HepG2 (cell line): ENCODE results near the gene AANAT. TPM values are rescaled to one million over a fixed set of nuclear protein-coding genes. Genes with fewer than 3 reads are reported as not detected.

Experiments used
- ARID2 ChIP-seq: sonication (generic); formaldehyde crosslinking; IDR thresholded peaks from 2 replicates; pipeline ENCODE4 v1.8.1; 2022; ENCODE audit warnings: mild to moderate bottlenecking, missing genetic modification reagents, borderline replicate concordance
- CHD2 ChIP-seq: IDR thresholded peaks from 2 replicates; pipeline ENCODE4 v1.6.1; 2011; ENCODE audit warnings: low read depth, low read length, improper control_type of control experiment
- FOXP1 ChIP-seq, 2 experiments: fragments of 450-650 bp in 1 of 2; IDR thresholded peaks; 2 replicates each; pipeline ENCODE4 v1.6.1; 2017 to 2018; ENCODE audit warnings: antibody characterized with exemption in 1 of 2
- JARID2 ChIP-seq: sonication (generic); formaldehyde crosslinking; IDR thresholded peaks from 2 replicates; pipeline ENCODE4 v1.8.1; 2023; ENCODE audit warnings: missing genetic modification reagents, inconsistent platforms; ENCODE audit not compliant: insufficient replicate concordance
- KDM5A ChIP-seq: fragments of 200-600 bp; sonication (generic); IDR thresholded peaks from 2 replicates; pipeline ENCODE4 v1.7.0; 2018; ENCODE audit warnings: antibody characterized with exemption, mild to moderate bottlenecking, low read length, borderline replicate concordance
- MED8 ChIP-seq: sonication (generic); formaldehyde crosslinking; IDR thresholded peaks from 2 replicates; pipeline ENCODE4 v1.8.1; 2023; ENCODE audit warnings: mild to moderate bottlenecking, missing genetic modification reagents; ENCODE audit not compliant: insufficient replicate concordance
- MTERF4 ChIP-seq: sonication (generic); formaldehyde crosslinking; IDR thresholded peaks from 2 replicates; pipeline ENCODE4 v1.8.0; 2023; ENCODE audit warnings: mild to moderate bottlenecking, missing genetic modification reagents
- NCOA1 ChIP-seq: sonication (generic); formaldehyde crosslinking; IDR thresholded peaks from 2 replicates; pipeline ENCODE4 v1.9.0; 2021; ENCODE audit warnings: missing genetic modification reagents
- PLRG1 ChIP-seq: fragments of 450-650 bp; conservative IDR thresholded peaks from 2 replicates; pipeline ENCODE4 v1.6.1; 2016
- THAP9 ChIP-seq: sonication (generic); formaldehyde crosslinking; IDR thresholded peaks from 2 replicates; pipeline ENCODE4; 2020; ENCODE audit warnings: missing genetic modification reagents, mild to moderate bottlenecking, borderline replicate concordance
- TRAFD1 ChIP-seq: sonication (generic); formaldehyde crosslinking; IDR thresholded peaks from 2 replicates; pipeline ENCODE4 v1.5.1; 2020; ENCODE audit warnings: missing genetic modification reagents, mild to moderate bottlenecking, borderline replicate concordance
- ZBTB3 ChIP-seq: sonication (generic); formaldehyde crosslinking; IDR thresholded peaks from 2 replicates; pipeline ENCODE4 v1.4.0; 2020; ENCODE audit warnings: low read depth, mild to moderate bottlenecking, moderate library complexity, missing genetic modification reagents, borderline replicate concordance
- ZBTB8A ChIP-seq: sonication (generic); formaldehyde crosslinking; IDR thresholded peaks from 2 replicates; pipeline ENCODE4 v1.4.0; 2020; ENCODE audit warnings: mild to moderate bottlenecking, low read depth, missing genetic modification reagents, borderline replicate concordance
- ZFP91 ChIP-seq: sonication (generic); formaldehyde crosslinking; IDR thresholded peaks from 2 replicates; pipeline ENCODE4 v1.9.0; 2022; ENCODE audit warnings: missing genetic modification reagents, mild to moderate bottlenecking, borderline replicate concordance
- ZIK1 ChIP-seq: sonication (generic); formaldehyde crosslinking; IDR thresholded peaks from 2 replicates; pipeline ENCODE4 v1.5.0; 2020; ENCODE audit warnings: mild to moderate bottlenecking, low read depth, missing genetic modification reagents, borderline replicate concordance
- ZKSCAN5 ChIP-seq: sonication (generic); formaldehyde crosslinking; IDR thresholded peaks from 2 replicates; pipeline ENCODE4 v1.5.1; 2020; ENCODE audit warnings: mild to moderate bottlenecking, missing genetic modification reagents
- ZNF414 ChIP-seq: sonication (generic); formaldehyde crosslinking; IDR thresholded peaks from 2 replicates; pipeline ENCODE4 v1.5.0; 2020; ENCODE audit warnings: missing genetic modification reagents
- ZNF451 ChIP-seq: sonication (generic); formaldehyde crosslinking; IDR thresholded peaks from 2 replicates; pipeline ENCODE4 v1.5.0; 2020; ENCODE audit warnings: mild to moderate bottlenecking, missing genetic modification reagents
- ZNF800 ChIP-seq: sonication (generic); formaldehyde crosslinking; IDR thresholded peaks from 2 replicates; pipeline ENCODE4 v1.4.0; 2020; ENCODE audit warnings: missing genetic modification reagents
- polyA plus RNA-seq, 8 experiments: library from polyadenylated mRNA; depleted of rRNA in 3 of 8; stranded (reverse) in 7 of 8; unstranded in 1 of 8; fragments of >200 nt; fragmentation: Illumina TruSeq in 4 of 8; extraction: Trizol in 4 of 8; gene quantifications; 2 replicates each; pipeline versions ENCODE4 v1.2.1 to v1.2.3, GENCODE V29; 2011 to 2016; ENCODE audit warnings: low read depth in 4 of 8, missing spikeins in 1 of 8, mixed read lengths in 1 of 8; ENCODE audit not compliant: insufficient read depth in 1 of 8
- total RNA-seq, 5 experiments: library from RNA; depleted of rRNA; stranded (reverse); fragments of >200 nt; fragmentation: Illumina TruSeq; extraction: Trizol; gene quantifications; 2 replicates each; pipeline ENCODE4 v1.2.3, GENCODE V29; 2016; ENCODE audit warnings: low read depth in 1 of 5

Gene AANAT
- total and polyA plus RNA-seq, 2 of the 13 experiments (the other 11 are each of a cell fraction or from before 2014, with no cell fraction given), result 0.07 TPM; not detected in 1

- TF ChIP-seq FOXP1 (IDR thresholded peaks at IDR 0.05) (no peak), FOXP1 (CRISPR knock-in tag; IDR thresholded peaks at IDR 0.05) (no peak), TRAFD1 (no peak), MED8 (no peak), PLRG1 (no peak), KDM5A (no peak), ARID2 (CRISPR knock-in tag) (no peak), CHD2 (no peak), ZNF414 (CRISPR knock-in tag) (no peak), ZBTB3 (CRISPR knock-in tag) (no peak), ZNF451 (no peak), MTERF4 (CRISPR knock-in tag) (no peak), ZFP91 (no peak), NCOA1 (CRISPR knock-in tag) (no peak), ZKSCAN5 (CRISPR knock-in tag) (peak; percentile 92), ZBTB8A (no peak), ZIK1 (CRISPR knock-in tag) (no peak), JARID2 (CRISPR knock-in tag) (no peak), ZNF800 (no peak), THAP9 (CRISPR knock-in tag) (no peak)
Measured at GRCh38 chr17:76484228-76484725, 16.9 kb downstream of the AANAT start (continued).
